Stimulated activated naive CD8-positive, alpha-beta T cell treated with anti-CD3 and anti-CD28 coated beads, Interleukin-15, Interleukin-2, amounts not matched to agents 100 U/mL and 50 U/mL, for 24 hours (primary cell): ENCODE results near the gene RBP3.

Source experiments
- ATAC-seq: fragments of 150-1000 bp; cut with Tn5 transposase; one replicate; pipeline ENCODE4 v1.10.0; 2021
- DNase-seq: peaks from one replicate; pipeline ENCODE4 v3.0.0; 2021

The RBP3 gene

DNA sequence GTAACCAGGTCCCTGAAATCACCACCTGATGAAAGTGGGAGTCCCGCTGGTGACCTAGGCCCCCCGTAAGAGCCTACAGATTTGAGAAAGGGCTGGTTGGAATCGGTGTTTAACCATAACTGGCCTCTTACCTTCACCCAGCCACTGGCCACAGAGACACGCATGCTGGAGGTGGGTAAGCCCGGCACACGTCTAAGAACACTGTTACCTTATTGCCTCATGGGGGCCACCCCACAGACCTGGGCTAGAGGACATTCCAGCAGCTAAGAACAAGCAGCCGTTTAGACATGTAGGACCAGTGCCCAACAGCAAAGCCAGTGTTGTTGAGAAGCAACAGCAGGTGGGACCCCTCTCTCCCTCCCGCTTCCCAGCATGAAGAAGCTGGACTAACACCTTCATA, 28.4 kb upstream of the RBP3 start:
- DNase-seq, result no peak
- ATAC-seq, result no peak

DNA sequence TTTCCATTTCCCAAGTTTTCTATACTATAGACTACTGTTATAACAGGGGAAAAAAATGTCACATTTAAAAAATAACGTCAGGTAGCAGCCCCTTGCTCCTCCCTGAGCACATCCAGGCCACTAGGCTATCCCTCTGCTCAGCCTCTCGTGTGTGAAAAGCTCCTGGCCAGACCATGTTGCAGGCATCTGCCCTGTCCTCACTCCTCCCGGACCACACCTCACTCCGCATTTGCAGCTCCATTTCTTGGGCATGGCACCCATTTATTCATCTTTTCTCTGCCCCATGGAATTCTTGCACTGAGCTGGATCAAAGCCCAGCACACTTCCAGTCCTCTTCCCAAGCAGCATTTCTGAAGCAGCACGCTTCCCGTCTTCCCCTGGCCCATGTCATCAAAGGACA, 27.4 kb upstream of the RBP3 start:
- DNase-seq (no peak), ATAC-seq (no peak)

DNA sequence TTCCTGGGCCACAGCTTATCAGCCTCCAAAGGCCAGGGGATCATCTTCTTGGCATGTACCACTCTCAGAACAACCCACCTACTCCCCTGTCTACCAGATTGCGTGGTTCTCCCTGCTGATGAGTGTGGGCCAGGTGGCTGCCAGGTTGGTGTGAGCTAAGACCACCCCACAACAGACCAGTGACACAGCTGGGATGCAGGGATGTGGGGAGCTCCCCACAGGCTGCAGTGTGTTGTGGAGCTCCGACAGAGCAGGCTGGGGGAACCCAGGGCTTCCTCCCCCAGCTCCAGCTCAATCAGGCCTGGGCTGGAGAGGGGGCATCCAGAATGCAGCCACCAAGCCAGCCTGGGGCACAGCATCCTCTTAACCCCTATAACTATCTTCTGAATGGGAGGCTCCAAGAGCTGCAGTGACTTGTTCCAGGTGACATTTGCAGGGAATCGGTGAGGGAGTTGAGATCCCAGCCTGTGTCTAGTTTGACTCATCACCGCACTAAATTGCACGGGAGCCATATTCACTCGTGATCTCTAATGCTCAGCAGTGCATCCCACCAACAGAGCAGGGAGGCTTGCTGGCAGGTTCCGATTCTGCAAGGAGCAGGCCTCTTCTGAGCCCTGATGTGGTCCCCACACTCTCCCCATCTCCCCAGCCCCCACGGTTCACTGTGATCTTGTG, 26.5 kb upstream of the RBP3 start:
- ATAC-seq (no peak), DNase-seq (no peak)

DNA sequence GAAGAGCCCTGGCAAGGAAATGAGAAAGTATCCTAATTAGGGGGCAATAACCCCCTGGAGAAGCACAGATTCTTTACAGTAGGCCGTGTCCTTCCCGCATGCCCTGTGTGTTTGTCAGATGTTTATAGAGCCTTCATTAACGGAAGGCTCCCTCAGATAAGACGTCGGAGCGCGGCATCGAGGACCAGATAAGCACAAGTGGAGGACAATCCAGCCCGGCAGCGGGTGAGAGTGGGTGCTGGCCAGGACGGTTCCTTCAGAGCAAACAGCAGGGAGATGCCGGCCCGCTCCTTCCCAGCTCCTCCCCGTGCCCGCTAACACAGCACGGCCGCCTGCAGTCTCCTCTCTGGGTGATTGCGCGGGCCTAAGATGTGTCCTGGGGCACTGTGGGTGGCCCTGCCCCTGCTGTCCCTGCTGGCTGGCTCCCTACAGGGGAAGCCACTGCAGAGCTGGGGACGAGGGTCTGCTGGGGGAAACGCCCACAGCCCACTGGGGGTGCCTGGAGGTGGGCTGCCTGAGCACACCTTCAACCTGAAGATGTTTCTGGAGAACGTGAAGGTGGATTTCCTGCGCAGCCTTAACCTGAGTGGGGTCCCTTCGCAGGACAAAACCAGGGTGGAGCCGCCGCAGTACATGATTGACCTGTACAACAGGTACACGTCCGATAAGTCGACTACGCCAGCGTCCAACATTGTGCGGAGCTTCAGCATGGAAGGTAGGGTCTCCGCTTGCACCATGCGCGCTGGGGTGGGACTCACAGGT, 25.7 kb upstream of the RBP3 start, which contains the start of gene GDF2:
Gene GDF2, plus strand, starts transcription at position 155 of the 762 bp plus-strand sequence. Its CDS starts 215 bp downstream, at position 370.
- no peak for DNase-seq
- no peak for ATAC-seq

DNA sequence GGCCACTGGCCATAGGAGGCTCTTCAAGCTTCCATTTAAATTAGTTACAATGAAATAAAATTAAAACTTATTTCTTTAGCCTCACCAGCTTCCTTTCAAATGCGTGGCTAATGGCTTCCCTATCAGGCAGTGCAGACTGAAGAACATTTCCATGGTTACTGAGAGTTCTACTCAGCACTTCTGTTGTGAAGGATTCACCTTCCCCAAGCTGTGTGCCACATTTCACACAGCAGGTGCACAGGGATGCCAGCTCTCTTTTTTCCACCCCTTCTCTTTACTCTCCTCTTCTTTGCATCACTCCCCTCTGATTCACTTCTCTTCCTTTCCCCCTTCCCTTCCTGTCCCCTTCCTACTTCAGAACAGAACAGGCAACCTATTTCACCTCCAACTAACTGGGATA, 25.1 kb upstream of the RBP3 start:
- DNase-seq (no peak), ATAC-seq (no peak)

DNA sequence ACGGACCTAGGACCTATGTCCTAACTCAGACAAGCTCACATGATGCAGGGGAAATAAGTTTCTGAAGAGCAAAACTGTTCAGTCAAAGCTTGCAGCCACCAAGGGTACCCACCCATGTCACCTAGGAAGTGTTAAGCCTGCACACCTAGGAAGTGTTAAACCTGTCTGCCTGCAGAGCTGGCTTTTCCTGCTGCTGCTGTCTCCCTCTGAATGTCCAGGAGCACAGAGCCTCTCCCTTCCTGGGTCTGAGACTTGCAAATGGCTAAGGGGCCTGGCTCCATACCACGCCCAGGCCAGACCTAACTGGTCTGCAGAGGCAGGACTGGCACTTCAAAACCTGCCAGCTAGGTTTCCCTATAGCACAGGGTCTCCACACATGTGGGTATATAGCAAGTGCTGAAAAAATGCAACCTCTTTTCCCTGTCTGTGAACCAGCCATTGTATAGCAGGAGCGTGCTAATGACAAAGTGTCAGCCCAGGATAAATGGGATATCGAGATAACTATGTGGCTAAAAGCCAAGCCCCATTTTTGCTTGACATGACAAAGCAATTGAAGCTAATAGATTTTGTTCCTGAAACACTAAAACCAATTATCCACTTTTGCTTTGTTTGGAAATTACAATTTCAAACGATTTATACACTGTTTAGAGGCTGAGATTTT, 24.4 kb upstream of the RBP3 start:
- DNase-seq (no peak), ATAC-seq (no peak)

DNA sequence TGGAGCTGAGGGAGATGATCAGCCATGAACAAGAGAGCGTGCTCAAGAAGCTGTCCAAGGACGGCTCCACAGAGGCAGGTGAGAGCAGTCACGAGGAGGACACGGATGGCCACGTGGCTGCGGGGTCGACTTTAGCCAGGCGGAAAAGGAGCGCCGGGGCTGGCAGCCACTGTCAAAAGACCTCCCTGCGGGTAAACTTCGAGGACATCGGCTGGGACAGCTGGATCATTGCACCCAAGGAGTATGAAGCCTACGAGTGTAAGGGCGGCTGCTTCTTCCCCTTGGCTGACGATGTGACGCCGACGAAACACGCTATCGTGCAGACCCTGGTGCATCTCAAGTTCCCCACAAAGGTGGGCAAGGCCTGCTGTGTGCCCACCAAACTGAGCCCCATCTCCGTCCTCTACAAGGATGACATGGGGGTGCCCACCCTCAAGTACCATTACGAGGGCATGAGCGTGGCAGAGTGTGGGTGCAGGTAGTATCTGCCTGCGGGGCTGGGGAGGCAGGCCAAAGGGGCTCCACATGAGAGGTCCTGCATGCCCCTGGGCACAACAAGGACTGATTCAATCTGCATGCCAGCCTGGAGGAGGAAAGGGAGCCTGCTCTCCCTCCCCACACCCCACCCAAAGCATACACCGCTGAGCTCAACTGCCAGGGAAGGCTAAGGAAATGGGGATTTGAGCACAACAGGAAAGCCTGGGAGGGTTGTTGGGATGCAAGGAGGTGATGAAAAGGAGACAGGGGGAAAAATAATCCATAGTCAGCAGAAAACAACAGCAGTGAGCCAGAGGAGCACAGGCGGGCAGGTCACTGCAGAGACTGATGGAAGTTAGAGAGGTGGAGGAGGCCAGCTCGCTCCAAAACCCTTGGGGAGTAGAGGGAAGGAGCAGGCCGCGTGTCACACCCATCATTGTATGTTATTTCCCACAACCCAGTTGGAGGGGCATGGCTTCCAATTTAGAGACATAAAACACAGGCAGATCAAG, 22.6 kb upstream of the RBP3 start:
- DNase-seq (no peak), ATAC-seq (no peak)

DNA sequence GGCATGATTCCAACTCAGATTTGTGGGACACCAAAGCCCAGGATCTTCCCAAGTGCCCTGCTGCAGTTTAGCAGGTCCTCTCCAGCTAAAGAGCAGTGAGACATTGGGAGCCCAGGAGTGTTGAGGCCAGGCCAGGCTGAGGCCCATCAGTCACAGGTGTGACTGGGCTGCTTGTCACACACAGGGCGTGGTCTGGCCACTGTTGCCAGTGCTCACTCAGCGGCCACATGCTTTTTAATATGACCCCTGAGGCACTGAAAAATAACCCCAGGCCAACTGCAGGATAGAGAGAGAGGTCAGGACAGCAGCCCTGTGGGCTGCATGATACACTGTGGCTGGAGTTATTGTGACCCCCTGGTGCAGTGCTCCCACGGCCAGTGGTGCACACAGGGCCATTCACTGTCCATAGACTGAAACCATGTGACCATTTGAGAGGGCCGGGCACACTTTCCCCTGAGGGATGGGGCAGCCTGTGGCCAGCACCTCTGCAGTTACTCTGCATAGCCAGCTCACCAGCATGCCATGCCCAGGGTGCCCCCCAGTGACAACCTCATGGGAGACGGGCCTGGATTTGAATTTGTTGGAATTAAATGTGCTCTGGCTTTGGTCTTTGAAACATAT, 21.7 kb upstream of the RBP3 start:
- ATAC-seq (no peak), DNase-seq (no peak)

DNA sequence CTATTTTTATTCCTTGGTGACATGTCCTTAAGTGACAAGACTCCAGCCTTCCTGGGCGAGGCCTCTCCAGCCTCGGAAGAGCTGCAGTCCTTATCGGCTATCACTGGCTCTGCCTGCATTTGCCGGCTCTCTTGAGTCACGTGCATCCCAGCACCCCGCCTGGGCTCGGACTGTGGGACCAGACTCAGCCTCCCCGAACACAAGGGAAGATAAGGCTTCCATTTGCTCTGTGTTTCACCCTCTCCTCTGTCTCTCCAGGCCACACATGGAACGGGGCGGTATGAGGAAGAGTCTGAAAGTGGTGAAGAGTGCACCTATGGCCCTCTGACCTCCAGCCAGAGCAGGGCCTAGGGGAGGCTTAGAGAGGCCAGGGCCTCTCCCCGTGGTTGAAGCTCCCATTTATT, 21.2 kb upstream of the RBP3 start:
- no peak for ATAC-seq
- DNase-seq, result no peak

DNA sequence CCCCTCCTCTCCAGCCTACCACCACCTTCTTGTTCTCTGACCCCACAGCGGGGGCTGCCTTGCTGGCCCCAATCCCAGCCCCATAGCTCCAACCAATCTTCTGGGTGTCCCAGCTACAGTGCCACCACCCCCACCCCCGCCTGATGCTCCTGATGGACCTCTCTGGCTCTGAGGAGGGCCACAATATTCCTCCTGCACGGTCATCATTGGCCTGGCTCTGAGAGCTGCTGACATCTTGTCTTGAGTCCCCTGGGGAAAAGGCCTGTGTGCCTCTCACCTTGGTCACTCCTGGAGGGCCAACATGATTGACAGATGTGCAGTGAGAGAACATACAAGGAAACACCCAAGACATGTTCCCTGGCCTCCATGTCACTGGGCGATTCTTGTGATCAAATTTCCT, 18.3 kb upstream of the RBP3 start:
- DNase-seq, result no peak
- ATAC-seq, result no peak

DNA sequence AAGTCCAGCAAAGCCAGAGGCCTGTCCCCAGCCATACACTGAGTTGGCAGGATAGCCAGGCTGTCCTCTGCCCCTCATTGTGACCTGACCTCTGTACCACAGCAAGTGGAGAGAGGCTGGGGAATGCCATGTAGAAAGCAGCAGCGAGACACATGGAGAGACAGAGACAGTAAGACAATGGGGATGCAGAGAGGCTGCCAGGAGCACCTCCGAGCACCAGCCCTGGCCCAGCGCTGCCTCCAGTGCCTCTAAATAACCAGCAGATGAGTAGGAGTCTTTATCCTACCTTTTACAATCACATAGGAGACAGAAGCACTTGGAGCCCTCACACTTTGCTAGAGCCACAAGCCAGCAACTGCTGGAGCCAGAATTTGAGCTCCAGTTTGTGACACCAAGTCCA, 17.8 kb upstream of the RBP3 start:
- no peak for ATAC-seq
- DNase-seq, result no peak

DNA sequence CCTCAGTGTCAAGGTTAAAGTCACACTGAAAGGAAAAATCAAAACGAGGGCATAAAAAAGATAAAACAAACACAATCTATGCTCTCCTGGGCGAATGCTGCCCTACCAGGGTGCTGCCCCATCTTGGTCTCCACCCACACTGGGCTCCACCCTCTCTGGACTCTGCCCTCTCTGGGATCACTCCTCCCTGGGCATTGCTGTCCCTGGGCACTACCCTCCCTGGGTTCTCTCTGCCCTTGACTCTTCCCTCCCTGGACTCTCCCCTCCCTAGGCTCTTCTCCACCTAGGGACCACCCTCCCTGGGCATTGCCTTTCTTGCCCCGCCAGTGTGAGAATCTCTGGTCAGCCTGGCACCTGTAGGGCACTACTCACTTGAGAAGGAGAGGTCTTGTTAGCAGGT, 17.4 kb upstream of the RBP3 start:
- ATAC-seq, result no peak
- no peak for DNase-seq

DNA sequence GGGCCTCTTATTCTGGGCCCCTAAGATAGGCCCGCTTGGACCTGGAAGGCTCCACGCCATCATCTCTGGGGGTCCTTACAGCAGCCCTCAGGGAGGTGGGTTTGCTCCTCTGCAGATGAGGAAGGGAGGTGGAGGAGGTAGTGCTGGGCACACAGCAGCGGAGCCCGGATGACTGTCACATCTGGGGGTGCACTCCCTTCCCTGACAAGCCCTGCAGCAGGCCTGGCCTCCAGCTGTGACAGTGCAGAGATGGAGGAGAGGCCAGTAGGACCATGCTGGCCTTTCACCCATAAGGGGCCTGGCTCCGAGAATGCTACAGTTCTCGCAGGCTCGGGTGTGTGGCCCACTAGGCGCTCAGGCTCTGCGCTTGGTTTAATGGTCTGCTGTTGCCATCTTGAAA, 16.7 kb upstream of the RBP3 start:
- no peak for ATAC-seq
- no peak for DNase-seq

DNA sequence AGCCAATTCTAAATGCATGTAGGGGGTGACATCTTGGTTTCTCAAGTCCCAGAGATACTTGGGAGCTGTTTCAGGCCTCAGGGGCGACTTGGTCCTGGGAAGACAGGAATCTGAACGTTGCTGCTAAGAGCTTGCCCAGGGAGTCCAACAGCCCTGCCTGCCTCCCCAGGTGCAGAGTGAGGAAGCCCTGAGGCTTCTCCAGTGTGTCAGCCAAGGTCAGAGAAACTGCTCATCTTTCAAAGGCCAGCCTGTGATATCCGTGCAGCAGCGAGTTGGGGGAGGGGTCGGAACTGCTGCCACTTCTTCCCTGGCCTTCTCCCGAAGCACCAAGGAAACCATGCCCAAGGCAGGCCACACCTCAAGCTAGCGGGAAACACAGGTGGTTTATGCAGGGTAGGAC, 16.2 kb upstream of the RBP3 start:
- ATAC-seq (no peak), DNase-seq (no peak)

DNA sequence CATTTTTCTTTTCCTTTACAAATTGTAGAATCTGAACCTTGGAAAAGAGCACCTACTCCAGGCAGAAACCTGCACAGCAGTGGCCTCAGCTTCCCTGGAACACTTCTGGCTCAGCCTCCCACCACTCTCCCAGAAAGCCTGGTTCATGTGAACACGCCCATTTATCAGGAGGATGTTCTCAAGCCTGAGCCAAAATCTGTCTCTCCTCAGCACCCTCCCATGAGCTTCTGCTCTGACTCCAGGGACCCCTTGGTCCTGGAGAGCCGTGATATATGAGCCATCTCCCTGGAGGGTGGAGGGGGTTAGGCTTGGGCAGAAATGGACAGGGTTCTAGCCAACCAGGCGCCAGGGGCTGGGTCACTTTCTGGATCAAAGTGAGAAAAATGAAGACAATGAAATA, 15.8 kb upstream of the RBP3 start:
- ATAC-seq (no peak), DNase-seq (no peak)

DNA sequence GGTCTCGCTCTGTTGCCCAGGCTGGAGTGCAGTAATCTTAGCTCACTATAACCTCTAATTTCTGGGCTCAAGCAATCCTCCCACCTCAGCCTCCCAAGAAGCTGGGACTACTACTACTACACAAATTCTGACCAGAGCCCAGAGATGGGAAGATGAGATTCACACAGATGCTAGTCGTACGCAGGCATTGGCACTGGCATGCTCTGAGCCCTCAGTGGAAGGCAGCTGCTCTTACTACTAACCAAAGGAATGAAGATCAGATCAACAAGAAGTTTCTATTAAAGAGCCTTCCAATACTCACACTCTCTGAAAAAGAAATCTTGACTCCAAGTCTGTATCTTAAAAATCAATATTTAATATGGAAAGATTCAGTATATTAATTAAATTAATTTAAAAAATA, 15.2 kb upstream of the RBP3 start:
- DNase-seq (no peak), ATAC-seq (no peak)

DNA sequence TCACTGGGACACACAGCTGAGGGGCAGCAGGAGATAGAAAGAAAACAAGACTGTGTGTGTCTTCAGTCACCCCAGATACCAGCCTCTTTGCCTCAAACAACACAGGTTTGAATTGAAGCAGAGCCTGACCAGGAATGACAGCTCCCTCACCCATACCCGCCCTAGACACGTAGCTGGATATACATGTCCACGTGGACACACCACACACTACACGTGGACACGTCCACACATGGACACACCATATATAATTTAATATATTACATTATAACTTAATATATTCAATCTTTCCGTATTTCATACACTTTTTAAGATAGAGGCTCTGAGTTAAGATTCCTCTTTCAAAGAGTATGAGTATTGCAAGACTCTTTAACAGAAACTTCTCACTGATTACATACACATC, 14.6 kb upstream of the RBP3 start:
- ATAC-seq (no peak), DNase-seq (no peak)

DNA sequence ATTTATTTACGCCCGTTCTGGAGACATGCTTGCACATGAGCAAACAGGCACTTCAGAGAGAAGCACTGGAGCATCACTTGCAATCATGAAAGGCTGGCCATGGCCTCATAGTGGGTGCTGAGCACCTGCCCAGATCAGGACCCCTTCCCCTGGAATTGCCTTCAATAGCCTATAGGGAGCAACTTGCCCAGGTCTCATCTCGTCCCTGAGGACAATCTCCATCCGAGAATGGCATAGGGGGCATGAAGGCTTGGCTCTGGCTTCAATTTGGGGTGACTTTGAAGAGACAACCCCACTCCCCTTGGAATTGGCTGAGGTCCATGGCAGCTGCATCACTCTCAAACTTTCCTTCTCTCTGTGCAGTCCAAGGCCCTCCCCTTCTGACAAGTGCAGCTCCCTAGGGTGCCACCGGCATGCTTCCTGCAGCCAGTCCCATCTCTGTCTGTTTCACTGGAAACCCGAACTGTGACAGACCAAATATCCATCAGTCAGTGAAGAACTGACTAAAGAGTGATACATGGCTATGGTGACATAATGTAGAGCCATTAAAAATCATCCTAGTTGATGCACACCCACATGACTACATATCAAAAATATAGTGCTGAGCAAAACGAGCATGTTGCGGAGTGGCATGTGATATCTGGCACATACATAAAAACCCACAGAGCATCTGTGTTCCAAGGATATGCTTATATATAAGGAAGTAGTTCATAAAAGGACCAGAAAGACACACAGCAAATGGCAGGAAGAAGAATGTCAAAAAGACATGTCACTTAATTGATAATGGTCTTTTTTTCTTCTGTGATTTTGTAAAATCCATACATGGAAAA, 13.5 kb upstream of the RBP3 start:
- DNase-seq, result no peak
- ATAC-seq, result no peak

DNA sequence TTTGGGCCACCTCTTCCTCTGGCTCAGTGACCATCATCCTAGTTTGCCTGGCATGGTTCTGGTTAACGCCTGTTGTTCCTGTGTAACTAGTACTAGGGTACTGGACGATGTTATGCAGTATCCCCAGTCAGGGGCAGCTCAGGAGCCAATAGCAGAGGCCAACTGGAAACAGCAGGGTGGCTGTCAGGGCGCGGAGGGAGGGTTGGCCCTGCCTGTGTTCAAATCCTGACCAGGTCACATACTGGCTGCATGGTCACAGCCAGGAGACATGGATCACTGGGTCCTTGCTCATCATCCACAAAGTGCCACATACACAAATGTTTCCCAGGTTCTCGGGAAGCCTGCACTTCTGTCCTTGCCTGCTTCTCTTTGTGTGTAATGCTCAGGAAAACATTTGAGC, 12.3 kb upstream of the RBP3 start:
- DNase-seq (no peak), ATAC-seq (no peak)

DNA sequence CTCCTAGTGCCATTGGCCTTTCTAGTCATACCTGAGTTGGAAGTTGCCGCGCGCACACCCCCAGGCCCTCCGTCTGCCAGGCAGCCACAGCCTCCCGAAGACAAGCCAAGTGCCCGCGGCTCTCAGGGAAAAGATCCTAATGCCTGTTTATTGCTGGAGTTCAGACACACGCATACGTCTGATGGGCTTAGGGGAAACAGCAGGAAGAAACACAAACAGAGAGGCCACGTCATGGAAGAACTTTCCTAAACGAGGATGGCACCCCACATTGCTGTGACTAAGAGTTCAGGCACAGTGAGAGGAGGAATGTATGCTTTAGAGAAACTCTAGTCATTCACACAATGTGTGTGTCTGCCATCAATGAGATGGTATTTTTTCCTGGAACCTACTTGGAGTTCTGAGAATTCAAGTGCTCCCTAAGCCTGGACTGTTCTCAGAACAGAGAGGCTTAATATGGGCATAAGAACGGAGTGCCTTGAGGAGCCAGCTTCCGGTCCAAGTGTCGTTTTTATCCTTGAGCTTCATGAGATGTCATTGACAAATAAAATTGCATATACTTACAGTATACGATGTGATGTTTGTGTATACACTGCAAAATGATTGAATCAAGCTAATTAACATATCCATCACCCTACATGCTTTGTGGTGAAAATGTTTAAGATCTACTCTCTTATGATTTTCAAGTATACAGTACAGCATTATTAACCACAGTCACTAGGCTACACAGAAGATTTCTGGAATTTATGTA, 11.6 kb upstream of the RBP3 start:
- ATAC-seq, result no peak
- no peak for DNase-seq
